COLO668 (cell line): ENCODE data around the gene EVI5L.

Experiments used
- DNase-seq: peaks from one replicate; lab custom pipeline; 2025; ENCODE audit not compliant: unreplicated experiment; lab: John Stamatoyannopoulos, UW

The EVI5L gene

DNA sequence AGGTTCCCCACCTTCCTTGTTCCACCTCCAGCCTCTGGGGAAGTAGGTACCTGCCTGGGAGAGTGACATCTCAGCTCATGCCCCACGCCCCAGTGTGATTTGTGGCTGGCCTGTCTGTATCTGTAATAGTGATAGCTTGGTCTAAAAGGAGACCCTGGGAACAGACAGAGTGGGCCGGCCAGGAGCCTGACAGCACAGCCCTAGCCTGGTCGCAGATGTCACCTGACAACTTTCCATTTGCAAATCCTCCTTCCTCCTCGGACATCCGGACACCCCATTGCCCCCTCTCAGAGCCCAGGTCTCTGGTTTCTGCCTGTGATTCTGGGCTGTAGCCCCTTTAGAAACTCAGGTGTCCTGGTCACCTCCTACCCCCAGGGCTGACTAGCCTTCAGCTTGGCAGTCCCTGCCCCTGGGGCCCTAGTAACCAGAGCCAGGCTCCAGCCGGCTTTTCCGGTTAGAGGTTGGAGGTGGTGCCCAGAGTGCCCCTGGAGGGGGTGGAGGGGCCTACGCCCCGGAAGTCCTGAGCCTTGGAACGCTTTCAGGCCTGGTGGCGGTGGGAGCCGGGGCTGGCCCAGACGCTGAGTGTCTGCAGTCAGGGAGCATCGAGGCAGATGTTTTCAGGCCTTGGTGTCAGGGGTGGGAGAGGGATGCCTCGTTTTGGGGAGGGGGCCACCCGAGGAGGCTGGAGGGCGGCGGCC is 64.7 kb downstream of the EVI5L start:
- peak; percentile 67 for DNase-seq

DNA sequence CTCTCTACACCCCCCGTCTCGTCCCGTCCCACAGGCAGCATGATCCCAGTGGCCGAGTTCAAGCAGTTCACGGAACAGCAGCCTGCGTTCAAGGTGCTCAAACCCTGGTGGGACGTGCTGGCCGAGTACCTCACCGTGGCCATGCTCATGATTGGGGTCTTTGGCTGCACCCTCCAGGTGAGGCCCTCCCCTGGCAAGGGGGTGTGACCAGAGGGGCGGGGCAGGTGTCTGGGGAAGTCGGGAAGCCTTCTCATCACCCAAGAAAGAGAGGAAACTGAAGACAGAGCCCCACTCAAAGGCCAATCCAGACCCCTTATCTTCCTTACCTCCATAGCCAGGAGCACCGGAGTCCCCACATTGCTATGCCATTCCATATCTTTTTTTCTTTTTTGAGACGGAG is 65.5 kb downstream of the EVI5L start:
- no peak for DNase-seq

DNA sequence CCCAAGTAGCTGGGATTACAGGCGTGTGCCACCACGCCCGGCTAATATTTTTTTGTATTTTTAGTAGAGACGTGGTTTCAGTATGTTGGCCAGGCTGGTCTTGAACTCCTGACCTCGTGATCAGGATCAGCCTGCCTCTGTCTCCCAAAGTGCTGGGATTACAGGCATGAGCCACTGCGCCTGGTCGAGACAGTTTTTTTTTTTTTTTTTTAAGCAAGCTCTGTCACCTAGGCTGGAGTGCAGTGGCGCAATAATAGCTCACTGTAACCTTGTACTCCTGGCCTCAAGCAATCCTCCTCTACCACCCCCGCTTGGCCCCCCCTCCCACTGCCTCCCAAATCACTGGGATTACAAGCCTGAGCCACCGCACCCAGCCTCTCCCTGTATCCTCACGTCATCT is 67.3 kb downstream of the EVI5L start:
- no peak for DNase-seq

GRCh38 chr19:7898967-7899366 is 68.9 kb downstream of the EVI5L start:
- no peak for DNase-seq

DNA sequence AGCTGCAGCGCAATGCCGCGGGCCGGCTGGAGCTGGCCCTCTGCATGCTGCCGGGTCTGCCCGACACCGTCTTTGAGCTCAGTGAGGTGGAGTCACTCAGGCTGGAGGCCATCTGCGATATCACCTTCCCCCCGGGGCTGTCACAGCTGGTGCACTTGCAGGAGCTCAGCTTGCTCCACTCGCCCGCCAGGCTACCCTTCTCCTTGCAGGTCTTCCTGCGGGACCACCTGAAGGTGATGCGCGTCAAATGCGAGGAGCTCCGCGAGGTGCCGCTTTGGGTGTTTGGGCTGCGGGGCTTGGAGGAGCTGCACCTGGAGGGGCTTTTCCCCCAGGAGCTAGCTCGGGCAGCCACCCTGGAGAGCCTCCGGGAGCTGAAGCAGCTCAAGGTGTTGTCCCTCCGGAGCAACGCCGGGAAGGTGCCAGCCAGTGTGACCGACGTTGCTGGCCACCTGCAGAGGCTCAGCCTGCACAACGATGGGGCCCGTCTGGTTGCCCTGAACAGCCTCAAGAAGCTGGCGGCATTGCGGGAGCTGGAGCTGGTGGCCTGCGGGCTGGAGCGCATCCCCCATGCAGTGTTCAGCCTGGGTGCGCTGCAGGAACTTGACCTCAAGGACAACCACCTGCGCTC is 69.8 kb downstream of the EVI5L start:
- no peak for DNase-seq

GRCh38 chr19:7900401-7900870 is 70.4 kb downstream of the EVI5L start:
- no peak for DNase-seq

DNA sequence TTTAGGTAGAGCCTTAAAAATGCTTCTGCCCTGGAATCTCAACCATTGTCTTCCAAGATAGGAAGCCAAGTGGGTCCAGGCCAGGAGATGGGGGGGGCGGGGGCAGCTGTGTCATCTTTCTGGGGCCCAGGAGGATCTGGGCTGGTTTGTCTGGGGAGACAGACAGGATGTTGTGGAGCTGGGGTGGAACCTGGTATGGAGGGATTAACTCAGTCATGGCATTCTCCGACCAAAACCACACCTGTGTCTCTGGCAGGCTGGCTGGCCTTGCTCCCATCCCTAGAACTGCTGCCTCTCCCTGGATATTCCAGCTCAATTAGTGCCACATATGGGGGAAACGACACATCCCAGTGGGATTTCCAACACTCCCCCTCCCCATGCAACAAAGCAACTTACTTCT is 70.9 kb downstream of the EVI5L start:
- no peak for DNase-seq

GRCh38 chr19:7901337-7901736 is 71.3 kb downstream of the EVI5L start:
- DNase-seq: no peak

- DNase-seq: no peak
Measured at GRCh38 chr19:7902796-7903243, 72.8 kb downstream of the EVI5L start.

GRCh38 chr19:7903244-7904073 is 73.4 kb downstream of the EVI5L start, which contains the start of gene MAP2K7:
Gene MAP2K7, plus strand, starts transcription at chr19:7903877. Its CDS starts 68 bp downstream, at chr19:7903945.
- DNase-seq: peak; percentile 99

DNA sequence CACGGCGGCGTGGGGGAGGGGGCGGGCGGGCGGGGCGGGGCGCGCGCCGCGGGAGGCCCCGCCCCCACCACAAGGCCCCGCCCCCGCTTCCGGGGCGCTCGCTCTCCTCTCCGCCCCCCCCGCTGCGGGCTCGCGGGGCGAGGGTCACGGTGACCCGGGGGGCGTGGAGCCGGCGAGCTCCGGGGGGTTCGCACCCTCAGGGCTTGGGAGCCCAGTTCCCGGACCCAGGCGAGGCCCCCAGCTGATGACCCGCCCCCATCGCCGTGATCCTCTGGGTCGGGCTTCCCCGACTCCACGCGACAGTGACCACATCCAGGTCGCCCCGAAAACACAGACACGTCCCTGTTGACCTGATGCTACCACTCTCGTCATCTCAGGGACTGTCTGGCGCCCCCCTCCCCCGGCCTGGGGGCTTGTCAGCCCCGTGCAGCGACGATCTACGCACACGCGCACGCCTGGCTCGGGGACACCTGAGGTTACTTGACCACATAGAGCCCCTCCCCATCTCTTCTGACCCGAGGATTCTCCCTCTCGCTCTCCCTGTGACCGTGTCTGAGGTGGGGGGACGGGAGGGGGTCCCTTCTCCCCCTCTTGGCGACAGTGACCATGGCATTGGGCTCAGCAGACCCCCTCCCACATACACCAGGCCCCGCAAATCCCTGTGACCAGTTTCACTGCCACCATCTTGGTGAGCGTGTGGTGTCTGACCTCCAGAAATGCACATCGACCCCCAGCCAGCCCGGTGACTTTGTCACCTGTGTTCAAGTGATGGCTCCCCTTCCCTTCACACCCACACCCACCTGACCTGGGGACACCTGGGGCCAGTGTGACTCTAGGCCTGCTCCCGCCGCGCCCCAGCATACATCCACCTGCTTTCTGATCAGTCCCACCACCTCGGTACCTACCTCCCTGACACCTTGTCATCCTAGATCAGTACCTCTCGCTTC is 74.3 kb downstream of the EVI5L start:
- peak; percentile 71 for DNase-seq

- no peak for DNase-seq
Measured at GRCh38 chr19:7905268-7905667, 75.2 kb downstream of the EVI5L start.

GRCh38 chr19:7905859-7906258 is 75.8 kb downstream of the EVI5L start:
- no peak for DNase-seq

DNA sequence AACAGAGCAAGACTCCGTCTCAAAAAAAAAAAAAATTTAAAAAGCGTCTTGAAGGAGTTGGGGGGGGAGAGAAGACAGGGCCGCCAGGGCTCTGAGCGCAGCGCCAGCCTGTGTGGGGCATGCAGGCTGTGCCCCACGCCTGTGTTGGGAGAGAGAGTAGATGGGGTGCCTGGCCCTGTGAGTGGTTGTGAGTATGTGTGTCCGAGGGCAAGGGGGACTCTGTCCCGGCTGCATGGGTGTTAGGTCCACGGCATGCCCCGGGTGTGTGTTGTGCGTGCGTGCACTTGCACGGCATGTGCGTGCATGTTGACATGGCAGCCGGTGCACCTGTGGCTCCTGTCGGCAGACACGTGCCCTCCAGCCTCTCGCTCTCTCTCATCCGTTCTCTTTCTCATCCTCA is 77.1 kb downstream of the EVI5L start:
- DNase-seq: no peak

- DNase-seq: no peak
Measured at GRCh38 chr19:7907544-7907943, 77.5 kb downstream of the EVI5L start.

- no peak for DNase-seq
Measured at GRCh38 chr19:7908078-7908699, 78.2 kb downstream of the EVI5L start.

DNA sequence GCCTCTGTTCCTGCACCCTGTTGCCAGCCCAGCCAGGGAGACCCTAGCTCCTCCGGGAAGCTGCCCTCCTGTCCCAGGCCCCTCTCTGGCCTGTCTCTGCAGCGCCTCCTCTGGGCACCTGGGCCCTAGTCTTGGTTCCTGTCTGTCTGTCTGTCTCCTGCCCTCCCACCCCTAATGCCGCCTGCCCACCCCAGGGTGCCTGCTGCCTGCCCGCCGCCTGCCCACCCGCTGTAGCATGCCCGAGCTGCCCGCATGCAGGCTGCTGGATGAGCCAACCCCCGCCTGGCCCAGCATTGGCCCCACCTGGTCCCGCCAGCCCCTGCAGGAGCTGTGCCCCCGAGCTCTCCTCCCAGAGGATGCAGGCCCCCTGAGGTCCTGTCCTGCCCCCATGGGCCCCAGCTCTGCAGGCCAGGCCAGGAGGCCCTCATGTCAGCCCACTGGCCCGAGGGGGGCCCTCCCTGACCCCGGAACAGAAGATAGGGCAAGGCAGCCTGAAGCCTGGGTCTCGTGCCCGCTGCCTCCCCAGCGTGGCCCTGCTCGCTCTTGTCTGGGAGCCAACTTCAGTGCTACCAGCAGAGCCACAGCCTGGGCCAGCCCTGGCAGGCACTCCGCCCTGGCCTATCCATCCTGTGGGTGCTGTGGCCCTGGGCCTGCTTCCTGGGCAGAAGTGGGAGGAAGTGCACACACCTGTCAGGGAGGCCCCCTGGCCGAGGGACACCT is 78.9 kb downstream of the EVI5L start:
- DNase-seq: no peak

DNA sequence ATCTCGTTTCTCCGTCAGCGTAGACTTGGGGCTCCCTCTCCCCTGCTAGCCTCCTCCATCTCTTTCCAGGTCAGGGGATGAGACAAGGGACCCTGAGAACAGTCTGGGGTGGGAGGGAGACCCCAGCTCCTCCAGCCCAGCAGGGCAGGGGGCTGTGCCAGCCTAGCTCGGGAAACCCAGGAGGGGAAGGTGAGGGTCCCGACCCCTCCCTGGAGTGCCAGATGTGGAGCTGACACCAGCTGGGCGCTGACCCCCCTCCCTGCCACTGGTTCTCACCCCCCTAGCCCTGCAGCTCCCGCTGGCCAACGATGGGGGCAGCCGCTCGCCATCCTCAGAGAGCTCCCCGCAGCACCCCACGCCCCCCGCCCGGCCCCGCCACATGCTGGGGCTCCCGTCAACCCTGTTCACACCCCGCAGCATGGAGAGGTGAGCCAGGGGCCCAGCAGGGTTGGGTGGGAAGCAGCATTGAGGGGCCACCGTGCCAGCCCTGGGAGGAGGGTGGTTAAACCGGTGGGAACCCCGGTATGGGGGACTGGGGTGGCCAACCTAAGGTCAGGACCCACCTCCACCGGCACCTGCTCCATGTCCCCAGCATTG is 79.6 kb downstream of the EVI5L start:
- DNase-seq: no peak
